Stimulated activated effector memory CD8-positive, alpha-beta T cell treated with anti-CD3 and anti-CD28 coated beads, Interleukin-12 subunit alpha, Interleukin-12 subunit beta, amount 100 ng/mL, for 72 hours (primary cell): Measurements from ENCODE around the gene MED13.

Experiments used
- ATAC-seq: fragments of 150-1000 bp; cut with Tn5 transposase; 2 replicates; pipeline ENCODE4 v1.10.0; 2021
- DNase-seq, 2 donors: peaks; one replicate each; pipeline ENCODE4 v3.0.0; 2021 to 2022; ENCODE audit warnings: low spot score in 2 of 2
- H3K27ac Mint-ChIP-seq: one replicate; pipeline ENCODE4 v1.8.0; 2022; ENCODE audit warnings: mild to moderate bottlenecking, mixed read lengths
- H3K36me3 Mint-ChIP-seq: one replicate; pipeline ENCODE4 v1.8.0; 2022; ENCODE audit warnings: mild to moderate bottlenecking, mixed read lengths
- H3K4me1 Mint-ChIP-seq: one replicate; pipeline ENCODE4 v1.8.0; 2022; ENCODE audit warnings: mixed read lengths
- H3K4me3 Mint-ChIP-seq: one replicate; pipeline ENCODE4 v1.8.0; 2022; ENCODE audit warnings: mild to moderate bottlenecking, mixed read lengths
- H3K9me3 Mint-ChIP-seq: one replicate; pipeline ENCODE4 v1.8.0; 2022; ENCODE audit warnings: mixed read lengths

The MED13 gene

GRCh38 chr17:62049299-62049698 is 15.8 kb downstream of the MED13 start:
- Mint-ChIP-seq H3K4me1 (peaks cover 44% of the 10 kb centered on the region), H3K36me3 (peaks cover 100% of the 10 kb centered on the region), H3K27ac (peak overlapping the region; percentile 4), H3K4me3 (no peak overlapping the region), H3K9me3 (no peaks in the 10 kb centered on the region)
- ATAC-seq (no peak), DNase-seq (no peak)

- no peak overlapping the region for H3K4me3 Mint-ChIP-seq
- H3K36me3 Mint-ChIP-seq, result peaks cover 100% of the 10 kb centered on the region
- H3K9me3 Mint-ChIP-seq, result no peaks in the 10 kb centered on the region
- ATAC-seq (no peak), DNase-seq (no peak)
- H3K27ac Mint-ChIP-seq, result no peak overlapping the region
- peaks cover 43% of the 10 kb centered on the region for H3K4me1 Mint-ChIP-seq
Measured at GRCh38 chr17:62048262-62048661, 16.8 kb downstream of the MED13 start.

- Mint-ChIP-seq H3K4me1 (peaks cover 38% of the 10 kb centered on the region), H3K36me3 (peaks cover 100% of the 10 kb centered on the region), H3K9me3 (no peaks in the 10 kb centered on the region), H3K27ac (peak overlapping the region; percentile 48), H3K4me3 (no peak overlapping the region)
- DNase-seq (no peak), ATAC-seq (no peak)
Measured at GRCh38 chr17:62045517-62045916, 19.6 kb downstream of the MED13 start.

- H3K36me3 Mint-ChIP-seq, result peaks cover 100% of the 10 kb centered on the region
- H3K4me1 Mint-ChIP-seq, result peaks cover 41% of the 10 kb centered on the region
- H3K4me3 Mint-ChIP-seq, result no peak overlapping the region
- no peak for ATAC-seq
- H3K9me3 Mint-ChIP-seq, result no peaks in the 10 kb centered on the region
- H3K27ac Mint-ChIP-seq, result peak overlapping the region; percentile 48
- DNase-seq, result no peak
Measured at GRCh38 chr17:62045109-62045508, 20.0 kb downstream of the MED13 start.

- no peak for DNase-seq
- ATAC-seq, result no peak
- Mint-ChIP-seq H3K36me3 (peaks cover 100% of the 10 kb centered on the region), H3K9me3 (no peaks in the 10 kb centered on the region), H3K4me3 (no peak overlapping the region), H3K27ac (no peak overlapping the region), H3K4me1 (peaks cover 31% of the 10 kb centered on the region)
Measured at GRCh38 chr17:62043602-62044001, 21.5 kb downstream of the MED13 start.

- DNase-seq, result no peak
- H3K4me1 Mint-ChIP-seq, result peaks cover 30% of the 10 kb centered on the region
- H3K36me3 Mint-ChIP-seq, result peaks cover 98% of the 10 kb centered on the region
- H3K27ac Mint-ChIP-seq, result no peak overlapping the region
- no peak for ATAC-seq
- no peak overlapping the region for H3K4me3 Mint-ChIP-seq
- H3K9me3 Mint-ChIP-seq, result no peaks in the 10 kb centered on the region
Measured at GRCh38 chr17:62043140-62043539, 21.9 kb downstream of the MED13 start.

- H3K4me3 Mint-ChIP-seq, result no peak overlapping the region
- H3K36me3 Mint-ChIP-seq, result peaks cover 90% of the 10 kb centered on the region
- ATAC-seq (no peak), DNase-seq (no peak)
- no peak overlapping the region for H3K27ac Mint-ChIP-seq
- H3K4me1 Mint-ChIP-seq, result peaks cover 13% of the 10 kb centered on the region
- H3K9me3 Mint-ChIP-seq, result no peaks in the 10 kb centered on the region
Measured at GRCh38 chr17:62038248-62038647, 26.8 kb downstream of the MED13 start.

GRCh38 chr17:62033317-62033716 is 31.8 kb downstream of the MED13 start:
- H3K4me1 Mint-ChIP-seq, result peaks cover 4% of the 10 kb centered on the region
- peak overlapping the region; percentile 15 for H3K27ac Mint-ChIP-seq
- ATAC-seq, result no peak
- DNase-seq, result no peak
- H3K9me3 Mint-ChIP-seq, result no peaks in the 10 kb centered on the region
- H3K36me3 Mint-ChIP-seq, result peaks cover 90% of the 10 kb centered on the region
- H3K4me3 Mint-ChIP-seq, result no peak overlapping the region

GRCh38 chr17:62032480-62032879 is 32.6 kb downstream of the MED13 start:
- Mint-ChIP-seq H3K4me1 (peaks cover 4% of the 10 kb centered on the region), H3K4me3 (no peak overlapping the region), H3K27ac (no peak overlapping the region), H3K36me3 (peaks cover 92% of the 10 kb centered on the region), H3K9me3 (no peaks in the 10 kb centered on the region)
- no peak for DNase-seq
- ATAC-seq, result no peak

GRCh38 chr17:62030264-62030663 is 34.8 kb downstream of the MED13 start:
- no peak for ATAC-seq
- no peak for DNase-seq
- H3K9me3 Mint-ChIP-seq, result no peaks in the 10 kb centered on the region
- H3K36me3 Mint-ChIP-seq, result peaks cover 100% of the 10 kb centered on the region
- no peak overlapping the region for H3K27ac Mint-ChIP-seq
- no peak overlapping the region for H3K4me3 Mint-ChIP-seq
- H3K4me1 Mint-ChIP-seq, result no peaks in the 10 kb centered on the region

- Mint-ChIP-seq H3K4me1 (no peaks in the 10 kb centered on the region), H3K36me3 (peaks cover 95% of the 10 kb centered on the region), H3K4me3 (no peak overlapping the region), H3K9me3 (no peaks in the 10 kb centered on the region), H3K27ac (no peak overlapping the region)
- ATAC-seq (no peak), DNase-seq (no peak)
Measured at GRCh38 chr17:62024866-62025265, 40.2 kb downstream of the MED13 start.

GRCh38 chr17:62017912-62018311 is 47.2 kb downstream of the MED13 start:
- peaks cover 89% of the 10 kb centered on the region for H3K36me3 Mint-ChIP-seq
- H3K9me3 Mint-ChIP-seq, result no peaks in the 10 kb centered on the region
- ATAC-seq (no peak), DNase-seq (no peak)
- no peak overlapping the region for H3K4me3 Mint-ChIP-seq
- no peak overlapping the region for H3K27ac Mint-ChIP-seq
- no peaks in the 10 kb centered on the region for H3K4me1 Mint-ChIP-seq

- ATAC-seq (no peak), DNase-seq (no peak)
- Mint-ChIP-seq H3K27ac (no peak overlapping the region), H3K9me3 (no peaks in the 10 kb centered on the region), H3K4me3 (no peak overlapping the region), H3K36me3 (peaks cover 89% of the 10 kb centered on the region), H3K4me1 (no peaks in the 10 kb centered on the region)
Measured at GRCh38 chr17:62017496-62017895, 47.6 kb downstream of the MED13 start.

- ATAC-seq, result no peak
- Mint-ChIP-seq H3K27ac (no peak overlapping the region), H3K9me3 (no peaks in the 10 kb centered on the region), H3K4me1 (peaks cover under 1% of the 10 kb centered on the region), H3K4me3 (no peak overlapping the region), H3K36me3 (peaks cover 93% of the 10 kb centered on the region)
- no peak for DNase-seq
Measured at GRCh38 chr17:62014526-62014925, 50.6 kb downstream of the MED13 start.

- Mint-ChIP-seq H3K4me3 (no peak overlapping the region), H3K9me3 (no peaks in the 10 kb centered on the region), H3K36me3 (peaks cover 94% of the 10 kb centered on the region), H3K27ac (no peak overlapping the region), H3K4me1 (peaks cover 33% of the 10 kb centered on the region)
- DNase-seq (no peak), ATAC-seq (no peak)
Measured at GRCh38 chr17:62009220-62009619, 55.9 kb downstream of the MED13 start.

- H3K4me1 Mint-ChIP-seq, result peaks cover 34% of the 10 kb centered on the region
- ATAC-seq, result peak; percentile 70
- peaks cover 93% of the 10 kb centered on the region for H3K36me3 Mint-ChIP-seq
- DNase-seq, result no peak
- H3K27ac Mint-ChIP-seq, result no peak overlapping the region
- H3K4me3 Mint-ChIP-seq, result peak overlapping the region; percentile 15
- no peaks in the 10 kb centered on the region for H3K9me3 Mint-ChIP-seq
Measured at GRCh38 chr17:62008294-62008693, 56.8 kb downstream of the MED13 start.

- Mint-ChIP-seq H3K4me1 (peaks cover 45% of the 10 kb centered on the region), H3K9me3 (no peaks in the 10 kb centered on the region), H3K4me3 (no peak overlapping the region), H3K27ac (no peak overlapping the region), H3K36me3 (peaks cover 81% of the 10 kb centered on the region)
- DNase-seq (no peak), ATAC-seq (no peak)
Measured at GRCh38 chr17:62004388-62004787, 60.7 kb downstream of the MED13 start.
